GM18526 (cell line): ENCODE measurements around the gene SCLY.

Experiments
- POLR2A ChIP-seq: IDR thresholded peaks from 3 replicates; pipeline ENCODE4 v1.6.1; 2011; ENCODE audit not compliant: insufficient read length; ENCODE audit errors: extremely low read depth

The SCLY gene

DNA sequence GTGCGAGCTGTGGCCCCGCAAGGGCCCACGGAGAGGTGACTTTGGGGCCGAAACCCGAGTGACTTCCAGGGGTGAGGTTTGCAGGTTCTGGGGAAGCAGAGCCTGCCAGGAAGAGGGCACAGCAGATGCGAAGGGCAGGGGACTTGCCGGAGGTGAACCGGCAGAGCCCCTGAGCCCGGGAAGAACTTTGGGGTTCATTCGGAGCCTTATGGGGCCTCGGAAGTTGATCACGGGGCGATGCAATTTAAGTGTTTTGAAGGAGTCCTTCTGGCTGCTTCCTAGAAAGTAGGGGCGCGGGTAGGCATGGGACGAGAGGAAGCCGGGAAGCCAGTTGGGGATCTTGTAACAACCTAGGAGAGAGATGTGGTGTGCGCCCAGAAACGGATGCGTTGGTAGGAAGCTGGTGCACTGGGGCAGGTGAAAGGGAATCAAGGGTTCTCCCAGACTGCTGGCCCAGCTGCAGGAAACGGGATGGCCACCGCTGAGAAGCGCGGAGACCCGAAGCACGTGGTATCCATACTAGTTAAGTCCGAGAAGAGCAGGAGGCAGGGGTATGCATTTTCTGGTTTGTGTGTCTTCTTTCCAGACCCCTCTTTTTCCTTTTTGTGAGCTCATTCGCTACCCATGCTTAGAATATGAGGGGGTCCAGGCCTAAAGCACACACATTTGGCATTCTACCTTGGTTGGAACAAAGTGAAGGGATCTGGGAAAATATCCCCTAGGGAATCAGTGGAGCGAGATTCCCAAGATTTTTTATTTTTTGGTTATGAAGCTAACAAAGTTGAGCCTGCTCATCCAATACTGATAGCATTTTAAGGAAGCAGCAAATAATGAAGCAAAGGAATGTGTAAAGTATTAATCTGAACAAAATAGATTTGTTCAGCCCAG lies 758 bp downstream of the SCLY start:
- TF ChIP-seq POLR2A, result no peak

DNA sequence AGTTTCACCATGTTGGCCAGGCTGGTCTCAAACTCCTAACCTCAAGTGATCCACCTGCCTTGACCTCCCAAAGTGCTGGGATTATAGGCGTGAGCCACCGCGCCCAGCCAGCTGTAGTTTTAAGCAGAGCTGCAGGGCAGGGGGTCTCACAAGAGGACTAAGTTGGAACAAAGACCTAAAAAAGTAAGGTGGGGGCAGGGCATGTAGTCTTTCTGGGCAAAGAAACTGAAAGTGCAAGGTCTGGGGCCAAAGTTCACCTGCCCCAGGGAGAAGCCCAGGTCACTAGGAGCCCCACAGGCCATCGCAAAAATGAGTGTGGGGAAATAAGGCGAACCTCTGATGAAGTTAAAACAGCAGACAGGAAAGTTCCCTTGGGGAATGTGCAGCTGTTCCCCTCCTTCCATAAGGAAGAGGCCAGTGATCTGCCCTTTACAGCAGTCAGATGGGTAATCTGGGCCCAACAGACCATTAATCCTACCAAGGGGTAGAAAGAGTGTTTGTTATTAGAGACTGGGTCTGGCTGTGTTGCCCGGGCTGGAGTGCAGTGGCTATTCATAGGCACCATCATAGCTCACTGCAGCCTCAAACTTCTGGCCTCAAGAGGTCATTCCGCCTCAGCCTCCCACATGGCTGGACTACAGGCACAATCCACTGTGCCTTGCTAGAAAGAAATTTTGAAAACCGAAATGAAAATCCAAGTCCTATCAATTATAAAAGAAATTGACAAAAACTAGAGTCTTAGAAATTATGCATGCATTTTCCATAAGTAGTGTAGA lies 2.8 kb downstream of the SCLY start:
- TF ChIP-seq POLR2A, result no peak

DNA sequence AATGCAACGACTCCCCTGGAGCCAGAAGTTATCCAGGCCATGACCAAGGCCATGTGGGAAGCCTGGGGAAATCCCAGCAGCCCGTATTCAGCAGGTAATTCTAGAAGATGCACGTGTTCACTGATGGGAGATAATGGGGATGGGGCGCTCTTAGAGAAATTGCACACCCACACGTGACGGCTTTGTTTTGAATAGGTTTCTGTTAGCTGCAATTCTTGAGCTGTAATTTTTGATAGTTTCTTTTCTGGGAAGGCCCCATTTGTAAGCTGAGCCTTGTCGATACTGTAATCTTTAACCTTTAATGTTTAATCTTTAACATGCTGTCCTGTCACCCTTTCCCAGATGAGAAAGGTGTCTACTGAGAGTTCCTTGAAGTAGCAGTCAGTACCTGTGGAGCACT lies 3.6 kb downstream of the SCLY start:
- TF ChIP-seq POLR2A, result no peak

DNA sequence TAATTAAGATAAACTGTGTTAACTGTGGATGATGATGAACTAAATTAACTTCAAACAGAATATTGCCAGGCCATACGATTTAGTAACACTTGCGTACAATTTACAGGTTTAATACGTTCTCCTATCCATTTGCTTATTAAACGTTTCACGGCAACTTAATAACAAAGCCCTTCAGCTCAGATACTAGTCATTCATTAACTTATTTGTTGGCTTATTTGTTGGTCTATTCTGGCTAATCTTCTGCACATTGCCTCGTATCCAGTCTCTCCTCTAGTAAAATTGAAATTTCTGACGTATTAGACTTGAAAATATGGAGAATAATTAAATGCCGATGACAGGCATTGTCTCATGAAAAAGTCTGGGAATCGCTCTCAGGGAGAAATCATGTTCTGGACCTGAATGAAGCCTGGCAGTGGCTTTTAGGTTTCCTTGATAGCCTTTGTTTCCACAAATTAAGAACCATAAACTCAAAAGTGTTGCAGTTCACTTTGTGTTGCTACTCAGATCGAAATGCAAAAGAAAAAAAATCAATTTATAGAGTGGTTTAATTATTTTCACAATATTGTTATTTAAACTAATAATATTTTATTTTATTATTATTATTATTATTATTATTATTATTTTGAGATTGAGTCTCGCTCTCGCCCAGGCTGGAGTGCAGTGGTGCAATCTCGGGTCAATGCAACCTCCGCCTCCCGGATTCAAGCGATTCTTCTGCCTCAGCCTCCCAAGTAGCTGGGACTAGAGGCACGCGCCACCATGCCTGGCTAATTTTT lies 4.5 kb downstream of the SCLY start:
- TF ChIP-seq POLR2A, result no peak

DNA sequence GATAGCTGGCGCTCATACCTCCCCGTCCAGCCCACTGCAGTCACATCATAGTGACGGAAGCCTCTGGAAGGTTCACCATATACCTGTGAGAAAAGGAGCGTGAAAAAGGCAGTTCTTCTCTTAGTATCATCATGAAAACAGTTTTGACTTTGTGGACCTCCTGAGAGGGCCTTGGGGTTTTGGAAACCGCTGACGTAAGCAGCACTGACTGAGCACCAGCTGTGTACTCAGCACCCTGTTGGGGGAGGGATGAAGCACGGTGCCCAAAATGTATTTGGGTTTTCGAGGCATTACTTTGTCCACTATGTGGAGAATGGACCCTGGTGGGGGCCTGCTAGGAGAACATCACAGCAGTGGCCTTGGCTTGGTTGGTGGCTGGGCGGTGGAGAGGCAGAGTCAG lies 5.4 kb downstream of the SCLY start:
- no peak for TF ChIP-seq POLR2A

DNA sequence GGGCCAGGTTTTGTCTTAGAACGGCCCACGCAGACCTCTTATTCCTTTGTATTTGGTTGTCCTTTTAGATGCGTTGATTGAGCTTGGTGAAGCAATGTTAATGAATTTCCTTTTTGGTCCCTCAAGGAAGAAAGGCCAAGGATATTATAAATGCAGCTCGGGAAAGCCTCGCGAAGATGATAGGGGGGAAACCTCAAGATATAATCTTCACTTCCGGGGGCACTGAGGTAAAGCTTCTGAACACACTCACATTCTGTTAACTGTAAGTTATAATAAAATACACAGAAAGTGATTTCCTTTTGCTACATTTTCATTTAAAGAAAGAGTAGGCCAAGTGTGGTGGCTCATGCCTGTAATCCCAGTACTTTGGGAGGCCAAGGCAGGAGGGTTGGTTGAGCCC lies 7.1 kb downstream of the SCLY start:
- no peak for TF ChIP-seq POLR2A

DNA sequence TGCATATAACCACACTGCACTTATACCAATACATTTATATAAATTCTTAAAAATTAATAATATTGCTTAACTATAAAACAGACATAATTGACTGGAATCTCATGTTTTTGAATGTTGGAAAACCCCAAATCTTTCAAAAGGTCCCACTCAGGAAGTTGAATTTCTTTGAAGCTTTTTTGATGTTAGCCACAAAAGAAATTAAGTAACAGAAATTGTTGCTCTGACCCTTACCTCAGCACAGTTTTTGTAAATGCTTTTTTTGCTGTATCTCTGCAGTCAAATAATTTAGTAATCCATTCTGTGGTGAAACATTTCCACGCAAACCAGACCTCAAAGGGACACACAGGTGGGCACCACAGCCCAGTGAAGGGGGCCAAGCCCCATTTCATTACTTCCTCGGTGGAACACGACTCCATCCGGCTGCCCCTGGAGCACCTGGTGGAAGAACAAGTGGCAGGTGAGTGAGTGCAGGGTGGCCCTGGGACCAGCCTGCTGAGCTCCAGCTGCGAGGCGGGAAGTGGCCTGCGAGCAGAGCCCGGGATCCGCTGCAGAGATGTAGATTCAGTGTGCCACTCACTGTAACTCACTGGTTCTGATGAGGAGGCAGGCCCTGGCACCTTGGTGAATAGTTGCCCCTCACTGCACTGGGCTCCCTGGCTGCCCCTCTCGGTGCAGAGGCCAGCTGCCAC lies 8.4 kb downstream of the SCLY start:
- TF ChIP-seq POLR2A, result no peak

DNA sequence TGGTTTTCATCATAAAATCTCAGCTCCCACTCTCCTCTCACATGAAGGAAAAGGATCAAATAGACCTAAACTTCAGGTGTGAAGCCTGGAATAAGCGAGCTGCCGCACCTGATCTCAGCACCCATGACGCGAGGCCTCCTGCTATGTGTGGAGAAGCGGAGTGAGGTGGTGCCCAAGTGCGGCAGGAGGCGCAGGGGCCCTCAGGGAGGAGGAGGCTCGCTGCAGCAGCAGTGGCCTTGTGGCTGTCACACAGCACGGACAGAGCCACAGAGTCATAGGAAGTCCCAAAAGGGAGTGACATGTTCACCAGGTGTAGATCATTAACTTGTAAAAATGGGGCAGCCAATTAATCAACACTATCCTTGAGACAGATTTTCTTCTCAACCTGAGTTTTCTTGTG lies 9.1 kb downstream of the SCLY start:
- TF ChIP-seq POLR2A, result no peak

DNA sequence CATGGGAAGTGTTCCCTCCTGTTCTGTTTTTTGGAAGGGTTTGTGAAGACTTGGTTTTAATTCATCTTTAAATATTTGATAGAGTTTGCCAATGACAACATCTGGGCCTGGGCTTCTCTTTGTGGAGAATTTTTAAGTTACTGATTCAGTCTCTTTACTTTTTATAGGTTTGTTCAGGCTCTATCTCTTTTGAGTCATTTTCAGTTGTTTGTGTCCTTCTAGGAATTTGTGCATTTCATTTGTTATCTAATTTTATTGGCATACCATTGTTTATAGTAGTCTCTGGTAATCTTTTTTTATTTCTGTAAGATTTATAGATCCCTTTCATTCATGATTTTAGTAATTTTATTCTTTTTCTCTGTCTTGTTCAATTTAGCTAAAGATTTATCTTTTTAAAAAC lies 14.6 kb downstream of the SCLY start:
- TF ChIP-seq POLR2A, result no peak

DNA sequence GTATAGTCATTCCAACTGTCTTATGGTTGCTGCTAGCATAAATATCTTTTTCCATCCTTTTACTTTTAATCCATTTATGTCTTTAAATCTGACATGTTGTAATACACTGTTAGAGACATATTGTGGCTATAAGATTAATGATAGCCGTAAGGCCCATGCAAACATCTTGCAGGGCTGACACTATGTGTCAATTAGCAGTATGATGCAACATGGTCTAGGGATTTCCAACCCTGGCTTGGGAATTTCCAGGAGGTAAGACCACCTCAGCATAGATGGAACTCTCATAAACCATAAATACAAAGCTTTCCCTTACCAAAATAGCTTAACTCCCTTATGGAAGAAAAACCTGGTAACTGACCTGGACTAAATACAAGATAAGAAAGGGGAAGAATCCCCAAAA lies 16.5 kb downstream of the SCLY start:
- no peak for TF ChIP-seq POLR2A

DNA sequence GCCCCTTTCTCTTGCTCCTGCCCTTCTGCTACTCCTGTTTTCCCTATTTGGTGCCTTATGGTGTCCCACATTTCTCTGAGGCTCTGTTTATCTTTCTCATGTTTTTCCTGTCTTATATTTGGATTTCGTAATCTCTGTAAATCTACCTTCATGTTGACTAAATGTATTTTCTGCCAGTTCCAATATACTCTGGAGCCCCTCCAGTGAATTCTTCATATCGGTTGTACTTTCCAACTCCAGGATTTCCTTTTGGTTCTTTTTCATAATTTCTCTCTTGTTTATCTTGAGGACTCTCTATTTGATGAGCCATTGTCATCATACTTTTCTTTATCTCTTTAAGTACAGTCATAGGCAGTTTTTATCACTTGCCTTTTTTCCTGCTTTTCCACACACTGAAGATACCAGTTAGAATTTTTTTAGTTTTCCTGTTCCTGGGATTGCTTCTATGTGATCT lies 19.1 kb downstream of the SCLY start:
- no peak for TF ChIP-seq POLR2A

DNA sequence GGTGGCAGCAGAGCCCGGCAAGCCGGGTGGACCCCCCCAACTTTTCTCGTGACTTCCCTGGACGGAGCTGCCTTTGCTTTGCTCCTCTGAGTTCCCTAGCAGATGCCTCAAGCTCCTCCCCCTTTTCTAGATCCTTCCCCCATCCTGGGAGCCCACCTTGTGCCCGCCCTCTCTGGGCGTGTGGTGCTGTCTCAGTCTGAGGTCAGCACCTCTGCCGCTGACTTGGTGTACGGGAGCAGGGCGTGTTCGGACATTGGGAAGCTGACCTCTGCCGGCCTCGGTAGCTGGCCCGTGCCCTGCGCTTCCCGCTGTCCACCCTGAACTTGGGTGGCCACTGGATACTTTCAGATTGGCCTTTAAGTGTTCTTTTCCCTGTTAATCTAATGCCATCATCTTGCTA lies 19.7 kb downstream of the SCLY start:
- TF ChIP-seq POLR2A, result no peak

DNA sequence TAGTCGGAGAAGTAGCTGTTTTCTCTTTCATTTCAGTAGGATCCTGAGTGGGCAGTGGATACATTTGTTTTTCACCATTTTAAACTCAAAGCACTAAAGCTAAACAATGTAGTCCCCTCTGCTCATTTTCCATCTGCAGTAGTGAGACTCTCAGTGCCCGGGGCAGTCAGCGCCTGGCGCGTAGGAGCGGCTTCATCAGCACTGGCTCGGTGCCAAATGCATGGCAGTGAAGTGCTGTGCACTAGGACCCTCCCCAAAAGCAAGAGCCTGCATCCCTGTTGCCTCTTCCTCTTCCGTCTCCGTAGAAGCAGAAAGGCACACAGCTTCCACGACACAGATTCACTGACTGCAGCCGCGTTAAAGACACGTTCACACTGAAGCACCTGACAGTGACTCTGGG lies 20.3 kb downstream of the SCLY start:
- TF ChIP-seq POLR2A, result no peak

DNA sequence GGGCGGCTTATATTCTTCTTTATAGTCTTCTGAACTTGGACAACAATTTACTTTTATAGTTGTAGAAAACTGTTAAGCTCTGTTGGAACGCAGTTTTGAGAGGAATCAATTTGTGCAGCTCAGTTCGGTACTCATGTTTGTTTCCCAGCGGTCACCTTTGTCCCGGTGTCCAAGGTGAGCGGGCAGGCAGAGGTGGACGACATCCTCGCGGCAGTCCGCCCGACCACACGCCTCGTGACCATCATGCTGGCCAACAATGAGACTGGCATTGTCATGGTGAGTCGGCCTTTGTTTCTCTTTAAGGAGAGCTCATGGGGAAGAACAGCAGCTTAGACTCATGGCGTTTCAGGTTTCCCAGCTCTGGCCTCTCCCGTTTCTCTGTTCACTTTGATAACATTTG lies 20.8 kb downstream of the SCLY start:
- TF ChIP-seq POLR2A, result no peak

DNA sequence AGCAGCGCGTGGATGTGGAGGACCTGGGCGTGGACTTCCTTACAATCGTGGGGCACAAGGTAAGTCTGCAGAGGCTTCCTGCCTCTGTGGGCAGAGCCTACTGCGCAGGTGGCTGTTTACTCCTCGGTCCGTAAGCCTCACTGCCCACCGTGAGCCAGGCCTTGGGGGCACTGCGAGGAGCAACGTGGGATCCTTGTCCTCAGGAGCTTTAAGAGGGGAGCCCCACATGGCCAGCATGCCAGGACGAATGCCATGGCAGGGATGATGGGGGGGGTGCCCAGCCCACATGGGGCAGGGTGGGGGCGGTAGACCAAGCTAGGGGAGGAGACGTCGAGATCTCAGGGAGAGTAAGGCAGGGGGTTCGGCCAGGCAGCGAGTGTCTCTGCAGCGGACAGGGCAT lies 21.4 kb downstream of the SCLY start:
- no peak for TF ChIP-seq POLR2A
